GM21717 (cell line): ENCODE results near the gene PTPN5.
"Not testable (repeated sequence)": the region's sequence is repeated elsewhere in the genome, so short reads cannot be mapped to it uniquely, and the experiment has no call there.

ENCODE experiments used
- ATAC-seq: cut with Tn5 transposase; IDR thresholded peaks from one replicate; pipeline ENCODE4 v1.9.1; 2021; ENCODE audit warnings: mild to moderate bottlenecking, moderate library complexity; ENCODE audit not compliant: unreplicated experiment

Gene PTPN5

GRCh38 chr11:18692941-18693760 is 98.4 kb downstream of the PTPN5 start:
- ATAC-seq, result no peak

- not testable (repeated sequence) for ATAC-seq
Observed at GRCh38 chr11:18691467-18692140, 100.0 kb downstream of the PTPN5 start.

- no peak for ATAC-seq
Observed at GRCh38 chr11:18684267-18684666, 107.3 kb downstream of the PTPN5 start.

GRCh38 chr11:18682466-18682865 is 109.1 kb downstream of the PTPN5 start:
- no peak for ATAC-seq

GRCh38 chr11:18681949-18682348 is 109.6 kb downstream of the PTPN5 start:
- not testable (repeated sequence) for ATAC-seq
